IPS DF 19.7 (cell line): ENCODE data around the gene GAN.
A peak's percentile ranks its signal among the peaks of the same experiment; 100 is the strongest.
"Not testable (repeated sequence)": the region's sequence is repeated elsewhere in the genome, so short reads cannot be mapped to it uniquely, and the experiment has no call there.

Experiments
- DNase-seq: peaks from one replicate; pipeline ENCODE4 v3.0.0-alpha.2; 2013; ENCODE audit warnings: low read depth, low spot score

The GAN gene

DNA sequence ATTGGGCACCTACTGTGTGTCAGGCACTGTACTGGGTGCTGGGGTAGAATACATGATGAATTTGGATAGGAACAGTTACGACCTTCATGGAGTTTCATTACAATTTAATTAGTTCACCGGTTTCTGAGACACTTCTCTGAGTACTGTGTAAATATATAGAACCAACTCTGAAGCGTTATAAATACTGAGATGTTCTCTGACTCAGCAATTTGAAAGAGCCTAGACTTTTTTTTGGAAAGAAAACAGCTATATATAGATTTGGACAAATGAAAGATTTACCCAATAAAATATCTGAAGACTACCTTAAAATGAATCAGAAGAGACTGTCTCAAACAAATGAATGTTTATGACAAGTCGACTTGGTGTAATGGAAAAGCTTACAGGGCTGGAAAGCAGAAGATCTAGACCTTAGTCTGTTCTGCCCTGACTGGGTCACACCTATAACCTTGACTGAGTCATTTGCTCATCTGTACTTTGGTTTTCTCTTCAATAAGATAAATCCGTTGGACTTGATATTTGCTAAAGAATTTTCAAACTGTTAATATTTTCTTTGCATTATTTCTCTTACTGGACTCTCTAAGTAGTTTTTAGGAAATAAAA, 4.6 kb upstream of the GAN start:
- no peak for DNase-seq

GRCh38 chr16:81311762-81312161, 3.0 kb upstream of the GAN start:
- no peak for DNase-seq

DNA sequence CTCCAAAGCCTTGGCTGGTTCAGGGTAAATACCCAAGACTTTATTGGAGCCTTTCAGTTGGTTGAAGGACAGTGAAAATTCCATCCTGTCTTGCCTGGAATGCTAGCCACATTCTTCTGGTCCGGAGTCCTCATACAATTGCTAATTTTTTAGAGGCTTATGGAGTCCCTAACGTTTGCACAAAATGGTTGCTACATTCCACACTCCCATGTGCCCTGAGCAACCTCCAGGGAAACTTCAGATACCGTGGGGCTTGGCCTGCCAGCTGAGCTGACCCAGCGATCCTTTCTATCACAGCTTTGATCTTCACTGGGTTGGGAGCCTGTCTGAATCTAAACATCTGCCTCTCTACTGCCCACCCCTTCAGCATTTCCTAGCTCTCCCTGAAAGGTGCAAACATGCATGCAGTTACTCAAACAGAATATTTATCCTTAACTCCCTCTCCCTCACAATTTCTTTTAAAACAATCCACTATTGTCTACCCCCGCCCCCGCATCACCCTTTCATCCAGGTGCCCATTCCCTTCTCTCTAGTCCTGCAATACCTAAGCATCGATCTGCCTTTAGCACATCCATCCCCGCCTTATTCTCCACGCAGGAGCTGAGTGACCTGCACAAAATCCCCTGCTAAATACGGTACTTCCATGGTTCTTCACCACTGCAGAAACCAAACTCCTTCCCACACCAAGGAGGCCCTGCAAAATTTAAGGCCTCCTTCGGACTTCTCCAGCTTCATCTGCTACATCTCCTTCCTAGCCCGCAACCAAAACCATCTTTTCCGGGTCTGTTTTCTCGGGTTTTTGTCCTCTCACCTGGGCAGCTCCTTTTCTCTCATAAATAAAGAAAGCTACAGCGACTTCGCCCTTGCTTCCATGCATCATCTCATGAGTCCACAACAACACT, 810 bp upstream of the GAN start:
- DNase-seq = peak; percentile 84

GRCh38 chr16:81315271-81316175, 761 bp downstream of the GAN start:
- DNase-seq = no peak

GRCh38 chr16:81316176-81316496, 1.4 kb downstream of the GAN start:
- no peak for DNase-seq

- no peak for DNase-seq
Measured at GRCh38 chr16:81318711-81319110, 3.9 kb downstream of the GAN start.

DNA sequence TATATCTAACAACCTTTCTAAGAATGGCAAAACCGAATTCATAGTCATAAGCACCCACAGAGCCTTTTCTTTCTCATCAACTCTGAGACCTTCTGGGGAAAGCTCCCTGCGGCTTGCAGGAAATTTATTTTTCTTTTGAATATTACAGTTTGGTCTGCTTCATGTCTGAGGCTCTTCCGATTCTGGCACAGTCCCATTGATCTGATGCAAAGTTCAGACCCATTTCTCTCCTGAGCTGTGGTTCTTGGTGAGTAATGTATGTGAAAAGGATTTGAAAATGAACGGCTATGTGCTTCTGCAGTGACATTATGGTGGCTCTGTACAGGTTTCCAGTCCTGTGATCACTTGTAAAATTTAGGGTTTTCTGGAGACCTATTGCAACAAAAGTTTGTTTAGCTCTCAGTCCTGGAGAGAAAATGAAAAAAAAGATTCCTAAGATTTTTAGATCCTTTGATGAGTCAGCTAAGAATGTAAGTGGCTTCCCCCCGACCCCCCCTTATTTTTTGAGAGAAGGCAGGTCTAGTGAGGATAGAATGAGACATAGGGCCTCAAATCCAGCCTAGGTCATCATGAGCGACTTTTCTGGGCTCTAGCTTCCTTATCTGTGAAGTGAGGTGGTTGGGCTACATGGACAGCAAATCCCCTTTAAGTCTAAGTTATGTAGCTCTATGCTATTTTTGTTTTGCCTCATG, 4.6 kb downstream of the GAN start:
- DNase-seq = no peak

GRCh38 chr16:81321039-81321438, 6.3 kb downstream of the GAN start:
- DNase-seq = no peak

DNA sequence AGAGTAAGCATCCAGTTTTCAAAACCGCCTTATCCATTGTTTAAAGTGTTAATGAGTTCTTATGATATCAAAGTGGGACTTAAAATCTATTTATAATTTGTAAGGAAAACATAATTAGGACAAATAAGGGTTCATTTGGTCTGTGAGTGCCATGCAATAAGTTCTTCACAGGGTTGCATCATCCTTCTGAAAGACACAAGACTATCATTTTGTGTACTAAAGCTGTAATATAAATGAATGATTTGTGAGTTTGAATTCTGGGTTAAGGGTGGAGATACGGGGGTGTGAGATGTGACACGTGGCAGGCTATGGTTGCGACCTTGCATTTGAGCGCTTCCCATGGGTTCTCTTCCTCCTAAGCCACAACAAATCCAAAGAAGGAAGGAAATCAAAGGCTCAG, 6.8 kb downstream of the GAN start:
- no peak for DNase-seq

DNA sequence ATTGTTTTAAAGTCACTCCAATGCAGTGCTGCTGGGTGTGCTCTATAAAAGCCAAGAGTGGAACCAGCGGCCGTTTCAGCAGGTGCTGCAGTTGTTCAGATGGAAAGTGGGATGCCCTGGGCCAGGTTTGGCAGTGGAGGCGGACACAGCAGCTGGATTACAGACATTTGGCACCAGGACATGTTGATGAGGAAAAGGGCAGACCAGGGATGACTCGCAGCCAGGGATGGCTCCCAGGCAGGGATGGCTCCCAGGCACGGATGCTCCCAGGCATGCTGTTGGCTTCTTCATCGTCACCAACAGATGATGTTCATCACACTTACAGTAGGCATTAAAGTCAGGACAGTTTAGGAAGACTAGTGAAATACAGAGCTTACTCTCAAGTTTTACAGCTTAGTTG, 10.0 kb downstream of the GAN start:
- no peak for DNase-seq

- no peak for DNase-seq
Measured at GRCh38 chr16:81327011-81327410, 12.2 kb downstream of the GAN start.

DNA sequence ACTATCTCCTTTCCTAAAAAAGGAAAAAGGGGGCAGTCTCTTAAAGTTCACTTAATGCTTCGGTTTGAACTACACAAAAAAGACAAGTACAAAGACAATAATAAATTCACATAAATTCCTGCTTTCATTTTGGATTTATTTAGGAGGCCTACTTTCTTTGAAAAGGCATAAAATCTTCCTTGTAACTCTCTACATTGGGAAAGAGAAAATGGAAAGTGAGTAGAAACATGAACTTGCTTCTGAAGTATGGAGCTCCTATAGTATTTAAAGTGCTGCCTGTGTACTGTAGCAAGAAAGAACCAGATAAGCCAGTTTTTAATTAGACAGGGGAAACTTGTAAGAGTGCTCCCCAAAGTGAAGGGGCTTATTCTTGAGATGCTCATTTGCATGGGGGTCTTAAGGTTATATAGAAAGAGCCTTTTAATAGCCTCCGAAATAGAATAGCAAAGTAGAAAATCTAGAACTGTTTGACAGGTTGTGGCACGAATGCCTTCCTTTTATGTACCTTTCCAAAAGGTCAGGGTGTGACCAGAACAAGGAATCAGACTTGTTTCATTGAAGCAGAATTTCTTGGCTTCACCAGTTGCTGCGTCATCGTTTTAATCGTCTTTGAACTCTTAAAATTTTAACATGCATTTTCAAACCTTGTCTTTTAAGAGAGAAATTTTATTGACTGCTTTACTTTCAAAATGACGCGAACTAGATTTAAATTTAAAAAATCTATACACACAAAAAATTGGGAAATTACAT, 12.9 kb downstream of the GAN start:
- DNase-seq = no peak

GRCh38 chr16:81329947-81330346, 15.2 kb downstream of the GAN start:
- DNase-seq = no peak

DNA sequence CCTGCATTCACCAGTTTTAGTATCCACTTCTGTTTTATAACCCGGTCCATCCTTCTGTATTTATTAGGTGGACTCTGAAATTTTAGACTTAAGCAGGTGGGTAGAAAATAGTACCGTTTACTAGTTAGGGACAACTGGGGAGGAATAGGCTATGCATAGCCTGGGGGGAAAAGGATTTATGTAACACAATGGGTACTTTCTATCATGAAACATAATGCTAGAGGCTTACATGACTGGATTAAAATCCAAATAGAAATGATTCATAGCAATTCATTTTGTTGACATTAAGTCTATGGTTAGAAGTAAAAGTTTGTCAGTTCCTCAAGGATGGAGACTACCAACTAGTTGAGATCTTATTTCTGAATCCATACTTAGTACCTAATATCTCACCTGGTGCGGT, 18.6 kb downstream of the GAN start:
- no peak for DNase-seq

GRCh38 chr16:81335669-81336068, 20.9 kb downstream of the GAN start:
- DNase-seq = no peak

GRCh38 chr16:81337097-81337496, 22.3 kb downstream of the GAN start:
- DNase-seq = no peak

DNA sequence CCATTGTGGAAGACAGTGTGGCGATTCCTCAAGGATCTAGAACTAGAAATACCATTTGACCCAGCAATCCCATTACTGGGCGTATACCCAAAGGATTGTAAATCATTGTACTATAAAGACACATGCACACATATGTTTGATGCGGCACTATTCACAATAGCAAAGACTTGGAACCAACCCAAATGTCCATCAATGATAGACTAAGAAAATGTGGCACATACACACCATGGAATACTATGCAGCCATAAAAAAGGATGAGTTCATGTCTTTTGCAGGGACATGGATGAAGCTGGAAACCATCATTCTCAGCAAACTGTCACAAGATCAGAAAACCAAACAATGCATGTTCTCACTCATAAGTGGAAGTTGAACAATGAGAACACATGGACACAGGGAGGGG, 30.4 kb downstream of the GAN start:
- not testable (repeated sequence) for DNase-seq

GRCh38 chr16:81347425-81347824, 32.7 kb downstream of the GAN start:
- DNase-seq = no peak

DNA sequence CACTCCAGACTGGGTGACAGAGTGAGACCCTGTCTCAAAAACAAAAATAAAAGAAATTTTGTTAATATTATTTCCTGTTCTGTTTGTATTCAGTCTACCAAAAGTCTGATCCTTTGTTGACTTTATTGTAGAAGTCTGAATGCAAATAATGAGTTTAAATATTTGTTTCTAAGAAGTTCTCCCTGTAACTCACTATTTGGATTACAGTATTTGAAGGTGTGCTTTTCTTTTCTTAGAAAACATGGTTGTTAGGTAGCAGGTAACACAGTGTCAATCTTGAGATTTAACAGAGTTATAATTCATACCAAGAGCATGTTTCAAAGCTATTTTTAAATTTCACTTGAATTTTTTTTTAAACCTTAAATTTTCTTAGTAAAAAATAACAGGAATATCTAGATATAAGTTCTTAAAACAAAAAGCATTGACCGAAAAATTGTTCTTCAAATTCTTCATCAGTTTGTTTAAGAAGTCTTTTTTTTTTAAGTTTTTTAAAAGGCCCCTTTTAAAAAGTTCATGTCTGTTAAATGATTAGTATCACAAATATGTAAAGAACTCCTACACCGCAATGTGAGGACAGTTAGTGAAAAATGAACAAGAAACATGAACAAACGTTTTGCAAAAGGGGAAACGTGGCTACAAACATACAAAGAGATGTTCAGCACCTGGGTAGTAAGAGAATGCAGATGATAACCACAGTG, 35.0 kb downstream of the GAN start:
- DNase-seq = no peak

DNA sequence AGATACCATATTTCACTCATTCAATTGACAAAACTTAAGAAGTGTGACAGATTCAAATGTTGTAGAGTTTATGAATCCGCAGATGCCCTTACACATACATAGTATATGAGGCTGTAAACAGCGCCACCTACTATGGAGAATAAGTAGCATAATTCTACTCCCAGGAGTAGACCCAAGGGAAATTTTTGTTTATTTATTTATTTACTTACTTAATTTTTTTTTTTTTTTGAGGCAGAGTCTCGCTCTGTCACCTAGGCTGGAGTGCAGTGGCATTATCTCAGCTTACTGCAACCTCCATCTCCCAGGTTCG, 35.5 kb downstream of the GAN start:
- DNase-seq = no peak

- DNase-seq = no peak
Measured at GRCh38 chr16:81353895-81354294, 39.1 kb downstream of the GAN start.
